Subcutaneous preadipocyte (primary cell): ENCODE measurements around the gene NSD2. TPM values are rescaled to one million over a fixed set of nuclear protein-coding genes. Genes with fewer than 3 reads are reported as not detected.

ENCODE experiments used
- small RNA-seq: library from RNA; depleted of rRNA; stranded (forward); fragments of <200 nt; gene quantifications from one replicate; pipeline ENCODE3, GENCODE V24; 2012
- total RNA-seq: library from RNA; depleted of rRNA; stranded (reverse); fragments of >200 nt; gene quantifications from 2 replicates; pipeline ENCODE4 v1.2.3, GENCODE V29; 2012

Gene NSD2
- 59.2 and 101 TPM in 2 replicates for total RNA-seq

DNA sequence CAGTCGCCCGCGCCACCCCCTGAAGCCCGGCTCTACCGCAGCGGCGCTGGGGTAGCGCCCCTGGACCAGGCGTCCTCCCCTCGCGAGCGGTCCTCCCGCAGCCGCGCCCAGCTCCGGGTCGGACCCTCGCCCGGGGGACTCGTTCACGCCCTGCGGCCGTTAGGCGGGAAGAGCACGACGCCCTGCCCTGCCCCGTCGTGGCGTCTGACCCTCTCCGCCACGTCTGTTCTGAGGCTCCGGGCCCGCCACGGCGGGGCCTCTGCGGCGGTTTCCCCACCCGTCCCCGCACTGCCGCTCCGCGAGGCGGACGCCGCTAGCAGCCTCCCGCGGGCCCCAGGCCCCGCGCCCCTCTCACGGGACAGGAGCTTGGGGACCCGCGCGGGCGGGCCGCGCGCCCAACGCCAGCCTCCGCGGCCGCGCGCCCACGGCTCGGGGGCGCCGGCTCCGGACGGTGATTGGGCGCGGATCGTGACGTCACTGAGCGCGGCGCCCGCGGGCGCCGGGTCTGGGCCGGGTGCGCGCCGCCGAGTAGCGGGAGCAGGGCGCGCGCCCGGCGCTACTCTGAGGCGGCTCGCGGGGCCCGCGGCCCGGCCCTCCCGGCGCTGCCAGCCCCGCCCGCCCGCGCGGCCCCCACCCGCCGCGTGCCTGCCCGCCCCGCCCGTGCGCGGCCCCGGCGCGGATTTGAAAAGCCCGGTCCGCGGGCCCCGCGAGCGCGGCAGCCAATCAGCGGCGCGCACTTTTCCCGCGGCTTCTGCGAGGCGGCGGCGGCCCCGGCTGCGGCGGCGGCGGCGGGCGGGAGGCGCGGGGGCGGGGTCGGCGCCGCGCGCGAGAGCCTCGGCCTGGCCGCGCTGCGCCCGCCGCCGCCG is at the start of gene NSD2:
Gene NSD2, plus strand, starts transcription at position 816 of the 866 bp plus-strand sequence. CDS start 29,262 bp downstream, outside the sequence.

DNA sequence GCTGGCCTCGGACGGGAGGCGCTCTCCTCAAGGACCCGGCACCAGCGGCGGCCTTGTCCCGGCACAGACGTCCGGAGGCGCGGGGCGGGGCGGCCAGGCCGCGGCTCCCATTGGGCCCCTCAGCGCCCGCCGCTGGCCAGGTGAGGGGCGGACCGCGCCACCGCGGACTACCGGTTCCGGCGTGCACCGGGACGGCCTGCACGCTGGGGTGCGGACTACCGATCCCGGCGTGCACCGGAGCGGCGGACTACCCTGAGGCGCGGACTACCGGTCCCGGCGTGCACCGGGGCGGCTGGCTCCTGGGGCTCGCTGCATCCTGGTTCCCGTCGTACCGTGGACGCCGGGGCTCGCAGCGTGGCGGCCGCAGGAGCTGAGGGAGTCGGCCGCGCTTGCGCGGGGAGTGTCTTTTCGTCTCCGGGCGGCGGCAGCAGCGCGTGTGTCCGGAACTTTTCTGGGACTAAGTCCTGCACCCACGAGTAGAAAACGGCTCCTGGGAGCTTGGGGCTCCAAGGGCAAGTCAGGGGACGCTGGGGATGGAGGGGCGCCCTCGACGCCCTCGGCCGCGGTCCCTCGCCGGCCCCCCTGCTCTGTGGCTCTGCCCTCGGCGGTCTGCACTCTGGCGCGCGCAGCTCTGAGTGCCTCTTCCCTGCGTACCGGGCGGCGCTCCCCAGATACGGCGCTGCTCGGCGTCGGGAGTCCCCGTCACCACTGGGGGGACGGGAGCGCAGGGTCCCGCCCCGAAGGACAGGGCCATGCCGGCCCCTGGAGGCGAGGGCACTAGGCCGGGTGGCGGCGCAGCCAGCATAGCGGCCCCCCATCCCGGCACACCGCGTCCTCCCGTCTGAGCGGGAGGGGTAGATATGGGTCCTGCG is 14.9 kb upstream of the NSD2 start, which contains the start of gene LETM1:
Gene LETM1, minus strand, starts transcription at position 86 of the 872 bp plus-strand sequence. CDS start 206 bp downstream, outside the sequence.

DNA sequence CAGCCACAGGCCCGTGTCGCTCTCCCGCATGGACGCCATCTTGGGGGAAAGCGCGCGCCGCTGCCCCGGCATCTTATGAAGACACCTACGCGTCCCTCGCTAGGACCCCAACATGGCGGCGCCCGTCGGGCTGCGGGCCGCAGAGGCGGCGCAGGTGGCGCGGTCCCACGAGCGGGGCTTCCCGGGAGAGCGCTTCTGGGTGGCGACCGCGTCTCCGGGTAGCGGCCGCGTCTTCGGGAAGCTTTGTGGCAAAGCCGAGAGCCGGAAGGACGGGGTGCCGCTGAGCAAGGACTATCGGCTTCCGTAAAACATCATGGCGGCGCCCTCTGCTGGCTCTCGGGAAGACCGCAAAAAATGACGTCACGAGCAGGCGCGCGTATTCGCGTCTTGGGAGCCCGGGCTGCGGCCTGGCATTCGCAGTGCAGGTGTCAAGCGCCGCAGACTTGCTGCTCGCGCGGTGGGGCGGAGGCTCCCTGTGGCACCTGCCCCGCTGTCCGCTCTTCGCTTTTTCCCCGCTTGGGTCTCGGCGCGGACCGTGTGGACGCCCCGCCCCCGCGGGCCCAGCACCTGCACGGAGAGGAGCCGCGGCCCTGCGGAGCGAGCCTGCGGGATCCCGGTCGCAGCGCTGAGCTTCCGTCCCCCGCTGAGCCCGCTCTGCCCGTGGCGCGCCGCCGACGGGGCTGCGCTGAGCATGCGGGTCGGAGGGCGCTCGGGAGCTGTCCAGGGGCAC is 137.9 kb downstream of the NSD2 start, which contains the start of gene NELFA:
Gene NELFA, minus strand, starts transcription at position 54 of the 730 bp plus-strand sequence. Its CDS starts 15 bp downstream, at position 39.

Small RNAs within 50 kb of the gene (small RNA-seq; reads per million reads assigned to genes)
- 8,712 reads per million, percentile 100 among the genes with 10 or more reads in this experiment for gene SCARNA22

Other genes with a start within 250 kb of the NSD2 start
- gene FAM53A, start 187.1 kb upstream of the NSD2 start, total RNA-seq: 2.3 and 5.1 TPM in 2 replicates
- gene SLBP, start 159.1 kb upstream of the NSD2 start, total RNA-seq: 59.9 and 69.8 TPM in 2 replicates
- 28.5 and 28.7 TPM in 2 replicates for gene TMEM129, start 150.1 kb upstream of the NSD2 start, total RNA-seq
- gene TACC3, start 149.9 kb upstream of the NSD2 start, total RNA-seq: 13.2 and 26.2 TPM in 2 replicates
- 0.20 and 2.2 TPM in 2 replicates for gene FGFR3, start 78.1 kb upstream of the NSD2 start, total RNA-seq
- 80.8 and 103 TPM in 2 replicates for gene LETM1, start 15.2 kb upstream of the NSD2 start, total RNA-seq
- gene NELFA, start 137.6 kb downstream of the NSD2 start, total RNA-seq: 22.8 and 25.8 TPM in 2 replicates
- under 0.01 TPM in 2 replicates for gene NAT8L, start 187.9 kb downstream of the NSD2 start, total RNA-seq